Activated naive CD4-positive, alpha-beta T cell treated with Interleukin-2 at 50 U/mL for 16 hours (primary cell): Measurements from ENCODE around the gene GRAPL.
"Not testable (repeated sequence)": the region's sequence is repeated elsewhere in the genome, so short reads cannot be mapped to it uniquely, and the experiment has no call there.

Experiments used
- DNase-seq: peaks from one replicate; pipeline ENCODE4 v3.0.0-alpha.2; 2020

GRAPL gene

DNA sequence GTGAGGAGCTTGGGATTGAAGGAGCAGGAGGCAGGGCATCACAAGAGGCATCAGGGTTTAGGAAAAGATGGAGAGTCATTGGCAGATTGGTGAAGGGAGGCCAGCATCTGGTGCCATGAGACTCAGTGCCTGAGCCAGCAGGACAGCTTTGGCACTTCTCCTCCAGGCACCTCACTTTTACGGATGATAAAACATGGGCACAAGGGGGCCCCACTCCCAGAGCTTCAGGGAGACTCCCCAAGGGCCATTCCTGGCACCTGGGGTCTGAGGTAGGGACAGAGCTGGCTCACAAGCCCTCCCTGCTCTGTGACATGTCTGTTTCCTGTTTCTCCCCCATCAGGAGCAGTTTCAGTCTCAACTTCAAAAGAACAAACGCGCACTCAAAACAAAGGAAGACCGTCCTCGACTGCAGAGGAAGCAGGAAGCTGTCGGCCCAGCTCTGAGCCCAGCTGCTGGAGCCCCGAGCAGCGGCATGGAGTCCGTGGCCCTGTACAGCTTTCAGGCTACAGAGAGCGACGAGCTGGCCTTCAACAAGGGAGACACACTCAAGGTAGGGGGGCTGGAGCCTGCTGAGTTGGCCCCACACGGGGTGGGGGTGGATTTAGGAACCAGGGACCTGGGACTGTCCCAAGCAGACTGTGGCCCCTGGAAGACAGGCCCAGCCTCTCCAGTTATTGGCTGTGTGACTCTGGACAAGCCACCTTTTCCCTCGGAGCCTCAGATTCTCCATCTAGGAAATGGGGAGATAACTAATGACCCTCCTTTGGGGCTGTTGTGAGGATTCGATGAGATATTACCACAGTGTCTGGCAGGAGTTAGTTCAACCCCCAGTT lies at the start of gene GRAPL:
Gene GRAPL, plus strand, starts transcription at position 442 of the 833 bp plus-strand sequence. Its CDS starts 31 bp downstream, at position 473.
- not testable (repeated sequence) for DNase-seq

DNA sequence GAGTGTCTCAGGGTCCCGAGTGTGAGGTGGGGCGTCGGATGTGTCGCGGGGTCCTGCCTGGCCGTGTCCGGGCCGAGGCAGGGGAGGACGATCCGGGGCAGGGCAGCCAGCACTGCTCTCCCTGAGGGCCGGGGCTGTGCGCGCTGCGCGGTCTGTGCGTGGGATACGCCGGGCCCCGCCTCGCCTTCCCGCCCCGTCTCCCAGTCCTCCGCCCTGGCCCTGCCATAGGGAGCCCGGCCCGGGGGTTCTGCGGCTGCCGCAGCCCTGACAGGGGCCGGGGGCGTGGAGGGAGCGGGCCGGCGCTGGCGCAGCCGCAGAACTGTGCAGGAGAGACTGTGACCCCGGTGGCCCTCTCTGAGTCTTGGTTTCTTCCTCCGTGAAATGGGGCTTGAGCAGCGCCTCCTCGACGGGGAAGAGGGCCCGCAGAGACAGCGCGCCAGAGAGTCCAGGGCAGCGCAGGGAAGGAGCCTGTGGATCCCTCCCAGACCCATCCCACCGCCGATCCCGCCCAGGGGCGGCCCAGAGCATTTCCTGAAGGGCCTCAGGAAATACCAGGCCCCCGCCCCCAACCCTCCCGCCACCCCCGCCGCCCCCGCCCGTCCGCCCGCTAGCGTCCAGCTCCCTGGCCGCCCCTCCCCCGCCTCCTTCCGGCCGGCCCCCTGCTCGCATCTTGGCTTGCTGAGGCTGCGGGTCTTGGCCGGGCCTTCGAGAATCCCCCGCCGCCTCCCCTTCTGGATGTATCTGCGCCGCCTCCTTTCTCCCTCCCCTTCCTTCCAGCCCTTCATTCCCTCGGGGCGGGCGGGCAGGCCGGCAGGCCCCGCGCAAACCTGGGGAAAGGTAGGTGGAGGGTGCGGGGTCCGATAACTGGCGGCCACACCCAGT lies 38.3 kb upstream of the GRAPL start:
- not testable (repeated sequence) for DNase-seq

DNA sequence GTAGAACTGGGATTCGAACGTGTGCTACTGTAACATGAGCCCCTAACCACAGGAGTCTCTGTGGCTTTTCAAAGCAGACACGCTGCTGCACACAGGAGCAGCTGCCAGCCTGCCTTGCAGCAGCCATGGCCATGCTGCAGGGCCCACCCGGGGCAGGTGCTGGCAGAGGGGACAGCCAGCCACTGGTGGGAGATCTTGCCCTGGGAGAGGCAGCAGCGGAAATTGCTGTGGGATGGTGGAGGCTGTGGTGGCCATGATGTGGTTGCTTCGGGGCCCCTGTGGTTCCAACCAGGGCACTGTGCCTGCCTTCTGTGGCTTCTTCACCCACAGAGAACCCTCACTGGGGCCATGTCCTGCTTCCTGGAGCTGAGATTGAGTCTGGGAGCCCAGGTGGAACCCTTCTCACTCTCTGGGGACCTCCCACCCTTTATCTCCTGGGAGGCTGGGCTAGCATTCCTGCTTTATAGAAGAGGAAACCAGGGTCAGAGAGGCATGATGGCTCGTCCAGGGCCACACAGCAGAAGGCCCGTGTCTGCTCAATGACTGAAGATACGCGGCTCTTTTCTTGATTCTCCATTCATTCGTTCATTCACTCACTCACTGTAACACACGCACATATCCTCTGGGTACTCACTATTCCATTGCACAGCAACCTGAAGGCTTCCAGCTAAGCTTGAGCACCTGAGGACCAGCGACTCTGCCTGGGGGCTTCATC lies 37.2 kb upstream of the GRAPL start:
- not testable (repeated sequence) for DNase-seq

DNA sequence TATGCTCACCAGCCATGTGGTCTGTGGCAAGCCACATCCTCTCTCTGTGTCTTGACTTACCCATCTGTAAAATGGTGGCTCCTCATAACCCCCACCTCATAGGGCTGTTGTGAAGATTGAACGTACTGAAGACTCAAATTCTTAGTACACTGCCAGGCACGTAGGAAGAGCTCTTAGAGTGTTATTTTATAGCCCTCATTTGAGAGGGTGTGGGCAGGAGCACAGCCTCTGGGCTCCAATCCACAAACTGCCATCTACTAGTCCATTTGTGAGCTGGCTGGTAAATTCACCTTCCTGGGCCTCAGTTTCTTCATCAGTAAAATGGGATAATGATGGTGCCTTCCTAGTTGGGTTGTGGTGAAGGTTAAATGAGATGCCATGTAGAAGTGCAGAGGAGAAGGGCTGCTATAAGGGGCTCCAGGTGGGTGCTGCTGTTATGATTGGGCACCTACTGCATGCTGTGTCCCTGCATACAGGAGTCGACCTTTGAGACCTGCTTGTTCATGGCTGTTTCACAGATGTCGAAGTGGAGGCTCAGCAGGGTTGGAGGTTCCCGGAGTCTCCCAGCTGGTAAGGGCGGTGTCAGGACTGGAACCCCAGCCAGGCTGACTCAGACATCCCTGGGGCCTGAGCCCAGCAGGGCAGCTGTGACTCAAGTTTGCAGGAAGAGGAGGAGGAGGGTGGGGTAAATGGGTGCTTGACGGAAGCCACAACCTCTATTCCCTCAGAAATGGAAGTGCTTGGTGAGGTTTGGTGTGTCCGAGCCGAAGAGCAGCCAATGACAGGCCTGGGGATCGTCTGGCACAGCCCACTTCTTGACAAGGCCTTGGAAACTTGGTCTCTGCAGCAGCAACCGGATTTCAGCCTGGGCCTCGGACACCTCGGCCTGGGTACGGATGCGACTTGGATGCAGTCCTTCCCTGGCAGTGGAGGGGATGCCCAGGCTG lies 34.4 kb upstream of the GRAPL start:
- not testable (repeated sequence) for DNase-seq

DNA sequence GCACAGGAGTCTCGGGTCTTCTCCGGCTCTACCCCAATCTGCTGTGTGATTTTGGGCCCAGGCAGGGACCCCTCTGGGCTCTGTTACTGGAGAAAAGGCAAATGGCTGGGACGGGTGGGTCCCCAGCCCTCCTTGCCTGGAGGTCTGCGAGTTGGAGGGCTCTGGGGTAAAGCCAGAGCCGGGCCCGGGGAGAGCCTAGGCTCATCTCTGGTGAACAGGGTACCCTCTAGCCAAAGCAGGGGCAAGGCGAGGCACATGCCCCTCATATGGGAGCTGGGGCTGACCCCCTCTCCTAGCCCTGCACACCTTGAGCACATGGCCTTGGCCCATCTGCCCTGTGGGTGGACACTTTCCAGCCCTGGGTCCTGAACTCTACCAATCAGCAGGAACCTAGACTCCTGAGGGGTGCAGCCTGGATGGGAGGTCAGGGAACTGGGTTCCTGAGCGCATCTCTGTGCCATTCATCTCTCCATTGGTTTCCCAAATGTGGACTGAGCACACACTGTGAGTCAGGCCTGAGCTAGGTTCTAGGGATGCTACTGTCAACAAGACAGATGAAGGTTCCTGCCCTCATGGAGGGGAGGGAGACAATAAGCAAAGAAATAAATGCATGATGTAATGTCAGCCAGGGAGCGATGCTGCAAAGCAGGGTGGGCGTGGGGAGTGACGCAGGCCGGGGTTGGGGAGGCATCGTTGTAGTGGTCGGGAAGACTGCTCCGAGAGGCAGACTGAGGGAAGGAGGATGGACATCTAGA lies 33.5 kb upstream of the GRAPL start:
- not testable (repeated sequence) for DNase-seq

DNA sequence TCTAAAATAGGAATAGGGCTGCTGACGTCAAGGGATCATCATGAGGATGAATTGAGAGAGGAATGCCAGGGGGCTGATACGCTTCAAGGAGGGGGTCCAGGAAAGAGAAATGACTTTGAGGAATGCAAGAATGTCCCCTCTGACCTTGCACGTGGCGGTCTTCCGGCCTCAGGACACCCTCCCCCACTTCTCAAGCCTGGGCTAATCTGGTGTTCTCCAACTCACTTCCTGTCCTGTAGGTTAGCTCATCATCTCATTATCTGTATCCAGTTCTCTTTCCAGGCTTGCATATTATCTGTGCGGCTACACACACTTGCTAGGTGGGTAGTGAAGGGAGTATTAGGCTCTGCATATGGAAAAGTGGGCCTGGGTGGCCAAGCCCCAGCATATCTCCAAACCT lies 18.9 kb upstream of the GRAPL start:
- DNase-seq, result not testable (repeated sequence)

DNA sequence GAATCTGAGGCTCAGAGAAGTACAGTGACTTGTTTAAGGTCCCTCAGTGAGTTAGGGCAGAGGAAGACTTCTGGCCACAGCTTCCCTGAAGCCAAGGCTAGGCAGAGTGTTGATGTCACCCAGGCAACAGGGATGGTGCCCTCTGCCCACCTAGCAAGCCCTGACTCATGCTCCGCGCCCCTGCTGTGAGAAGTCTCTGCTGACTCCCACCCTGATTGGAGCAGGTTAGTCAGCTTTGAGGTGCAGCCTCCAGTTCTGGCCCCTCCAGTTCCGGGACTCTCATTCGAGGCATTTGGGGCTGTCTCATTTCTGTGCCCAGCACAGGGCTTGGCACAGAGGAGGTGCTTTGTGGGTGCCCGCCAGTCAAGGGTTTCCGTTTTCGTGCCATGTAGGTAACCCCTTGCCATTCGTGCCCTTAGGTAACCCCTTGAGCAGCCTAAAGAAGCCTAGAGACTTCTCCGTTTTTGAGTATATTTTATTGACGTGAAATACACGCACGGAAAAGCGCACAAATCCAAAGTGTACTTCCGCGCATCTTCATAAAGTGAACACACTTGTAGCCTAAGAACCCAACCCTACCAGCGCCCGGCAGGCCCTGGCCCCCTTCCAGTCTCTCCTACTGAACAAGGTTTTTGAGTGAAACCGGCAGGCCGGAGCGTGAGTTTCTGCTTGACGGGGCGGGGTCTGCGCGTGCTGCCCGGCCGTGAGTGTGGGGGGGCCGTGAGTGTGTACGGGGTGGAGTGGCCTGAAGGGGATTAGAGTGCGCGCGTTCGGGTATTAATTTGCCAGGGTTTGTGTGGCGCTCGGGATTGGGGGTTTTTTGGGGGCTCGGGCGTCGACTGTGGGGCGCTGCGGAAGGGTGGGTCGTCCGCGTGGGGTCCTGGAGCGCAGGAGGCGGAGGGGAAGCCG lies 16.9 kb upstream of the GRAPL start:
- not testable (repeated sequence) for DNase-seq

DNA sequence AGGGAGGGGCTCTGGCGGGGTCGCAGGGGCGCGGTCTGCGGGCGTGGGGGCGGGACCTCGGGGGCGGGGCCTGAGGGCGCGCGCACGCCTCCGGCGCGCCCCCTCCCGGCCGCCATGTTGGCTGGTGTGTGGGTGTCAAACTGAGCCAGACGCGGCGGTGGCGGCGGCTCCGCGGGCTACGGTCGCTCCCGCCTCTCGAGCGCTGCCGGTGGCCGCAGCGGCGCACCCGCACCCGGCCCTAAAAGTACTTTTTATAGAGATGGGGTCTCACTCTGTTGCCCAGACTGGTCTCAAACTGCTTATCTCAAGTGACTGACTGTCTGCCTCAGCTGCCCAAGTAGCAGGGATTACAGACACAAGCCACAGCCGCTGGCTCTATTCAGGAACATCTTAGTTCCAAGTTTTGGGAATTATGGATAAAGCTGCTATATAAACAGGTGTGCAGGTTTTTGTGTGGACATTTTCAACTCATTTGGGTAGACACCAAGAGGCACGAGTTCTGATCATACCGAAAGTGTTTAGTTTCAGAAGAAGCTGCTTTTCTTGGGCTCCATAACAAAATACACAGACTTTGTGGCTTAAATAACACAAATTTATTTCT lies 16.2 kb upstream of the GRAPL start:
- DNase-seq, result peak; percentile 65

DNA sequence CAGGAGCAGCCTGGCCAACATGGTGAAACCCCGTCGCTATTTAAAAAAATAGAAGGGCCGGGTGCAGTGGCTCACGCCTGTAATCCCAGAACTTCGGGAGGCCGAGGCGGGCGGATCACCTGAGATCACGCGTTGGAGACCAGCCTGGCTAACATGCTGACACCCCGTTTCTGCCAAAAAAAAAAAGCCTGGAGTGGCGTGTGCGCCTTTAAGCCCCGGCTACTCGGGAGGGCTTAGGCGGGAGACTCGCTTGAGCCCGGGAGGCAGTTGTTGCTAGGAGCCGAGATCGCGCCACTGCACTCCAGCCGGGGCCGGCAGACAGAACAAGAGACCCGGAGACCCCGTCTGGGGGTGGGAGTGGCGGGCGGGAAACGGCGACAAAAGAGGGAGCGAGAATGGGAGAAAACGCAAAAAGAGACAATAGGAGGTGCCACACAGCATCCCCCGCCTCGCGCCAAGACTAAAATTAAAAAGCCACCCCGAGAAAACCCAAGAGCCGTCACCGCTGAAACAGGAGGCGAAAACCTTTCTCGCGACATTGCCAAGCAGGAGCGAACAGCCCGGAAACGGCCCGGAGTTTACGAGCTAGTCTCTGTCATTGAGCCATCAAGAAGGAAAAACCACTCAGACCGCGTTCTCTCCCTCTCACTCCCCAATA lies 15.5 kb upstream of the GRAPL start:
- peak; percentile 72 for DNase-seq

DNA sequence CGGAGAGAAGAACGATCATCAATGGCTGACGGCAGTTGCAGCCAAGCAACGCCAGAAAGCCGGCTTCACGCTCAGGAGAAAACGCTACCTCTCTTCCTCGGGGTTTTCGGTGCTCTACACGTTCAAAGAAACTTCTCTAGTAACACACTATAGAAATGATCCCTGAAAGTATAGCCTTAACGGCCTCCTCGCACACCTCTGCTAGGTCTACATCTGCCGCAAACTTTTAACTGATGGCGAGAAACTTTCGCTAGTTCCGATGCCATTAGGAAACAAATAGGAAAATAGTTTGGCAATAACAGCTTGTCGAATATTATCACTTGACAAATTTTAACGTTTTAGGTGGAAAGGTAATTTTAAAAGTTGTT lies 14.9 kb upstream of the GRAPL start:
- DNase-seq, result peak; percentile 1

DNA sequence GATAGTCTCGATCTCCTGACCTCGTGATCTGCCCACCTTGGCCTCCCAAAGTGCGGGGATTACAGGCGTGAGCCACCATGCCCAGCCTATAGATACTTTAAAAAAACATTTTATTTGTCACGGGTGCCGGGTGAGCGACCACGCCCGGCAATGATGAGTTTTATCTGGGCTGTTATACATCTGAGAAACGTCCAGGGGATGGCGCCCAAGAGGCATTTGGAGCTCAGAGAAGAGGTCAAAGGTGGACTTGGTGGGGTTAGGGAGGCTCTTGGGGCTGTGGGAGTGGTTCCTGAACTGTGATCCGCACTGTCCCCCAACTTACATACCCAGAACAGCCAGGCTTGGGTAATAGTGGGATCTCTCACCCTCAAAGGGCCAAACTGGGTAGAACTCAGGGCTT lies 8.7 kb upstream of the GRAPL start:
- not testable (repeated sequence) for DNase-seq

DNA sequence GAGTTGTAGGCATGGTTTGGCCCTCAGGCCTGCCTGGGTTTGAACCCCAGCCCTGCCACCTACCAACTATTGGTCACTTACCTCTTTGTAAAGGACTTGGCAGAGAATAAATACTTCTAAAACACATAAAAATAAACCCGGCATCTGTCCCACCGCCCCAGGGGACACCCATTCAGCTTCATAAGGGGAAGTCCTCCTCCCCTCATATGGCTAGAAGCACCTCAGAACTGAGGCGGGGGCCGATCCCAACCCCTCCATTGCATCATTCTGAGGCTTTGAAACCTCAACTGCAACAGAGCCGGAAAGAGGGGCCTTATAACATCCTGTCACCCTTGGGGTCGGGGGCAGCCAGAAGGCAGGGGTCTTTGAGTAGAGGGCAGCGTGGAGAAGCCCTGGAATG lies 2.1 kb upstream of the GRAPL start:
- not testable (repeated sequence) for DNase-seq

DNA sequence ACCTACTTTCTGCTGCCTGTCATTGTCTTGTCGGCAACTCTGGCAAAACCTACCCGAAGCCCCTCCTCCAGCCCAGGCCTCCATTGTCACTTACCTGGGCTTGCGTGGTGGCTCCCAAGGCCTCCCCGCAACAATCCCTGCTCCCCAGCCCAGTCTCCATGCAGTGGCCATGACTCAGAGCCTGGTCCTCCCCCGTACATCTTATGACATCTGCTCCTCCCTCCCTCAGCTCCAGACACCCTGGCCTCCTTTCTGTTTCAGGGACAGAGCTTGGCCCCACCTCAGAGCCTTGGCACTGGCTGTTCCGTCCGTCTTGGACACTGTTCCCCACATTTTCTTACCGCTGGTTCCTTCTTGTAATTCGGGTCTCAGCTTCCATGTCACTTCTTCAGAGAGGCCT lies 2.1 kb downstream of the GRAPL start:
- DNase-seq, result not testable (repeated sequence)

DNA sequence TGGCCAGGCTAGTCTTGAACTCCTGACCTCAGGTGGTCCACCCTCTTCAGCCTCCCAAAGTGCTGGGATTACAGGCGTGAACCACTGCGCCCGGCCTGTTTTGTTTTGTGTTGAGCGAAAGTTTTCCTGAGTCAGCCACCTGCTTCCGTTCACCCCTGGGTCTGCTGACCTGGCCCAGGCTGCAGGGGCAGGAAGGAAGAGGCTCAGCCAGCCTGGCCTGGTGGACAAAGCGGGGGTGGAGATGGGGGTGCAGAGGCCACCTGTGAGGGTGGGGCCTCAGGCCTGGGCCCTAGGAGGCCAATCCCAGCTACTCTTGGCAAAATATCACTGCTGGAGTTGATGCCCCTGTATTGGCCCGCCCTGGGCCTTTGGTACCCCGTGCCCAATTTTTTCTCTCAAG lies 3.7 kb downstream of the GRAPL start:
- not testable (repeated sequence) for DNase-seq

DNA sequence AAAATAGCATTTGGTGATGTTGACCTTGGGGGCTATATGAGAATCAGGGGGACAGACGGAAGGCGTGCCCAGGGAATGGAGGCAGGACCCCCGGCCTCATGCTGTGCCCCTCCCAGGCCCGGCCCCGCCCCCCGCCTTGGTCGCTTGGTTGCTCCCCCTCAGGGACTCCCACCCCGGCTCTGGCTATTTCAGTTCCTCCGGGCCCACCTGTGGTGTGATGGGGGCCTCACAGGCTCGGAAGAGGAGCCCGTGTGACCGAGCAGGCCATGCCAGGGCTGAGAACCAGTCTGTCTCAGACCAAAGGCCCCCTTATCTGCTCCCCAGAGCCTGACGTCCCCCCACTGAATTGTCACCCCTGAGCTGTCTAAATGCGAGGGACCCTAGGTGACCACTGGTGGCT lies 4.4 kb downstream of the GRAPL start:
- not testable (repeated sequence) for DNase-seq

DNA sequence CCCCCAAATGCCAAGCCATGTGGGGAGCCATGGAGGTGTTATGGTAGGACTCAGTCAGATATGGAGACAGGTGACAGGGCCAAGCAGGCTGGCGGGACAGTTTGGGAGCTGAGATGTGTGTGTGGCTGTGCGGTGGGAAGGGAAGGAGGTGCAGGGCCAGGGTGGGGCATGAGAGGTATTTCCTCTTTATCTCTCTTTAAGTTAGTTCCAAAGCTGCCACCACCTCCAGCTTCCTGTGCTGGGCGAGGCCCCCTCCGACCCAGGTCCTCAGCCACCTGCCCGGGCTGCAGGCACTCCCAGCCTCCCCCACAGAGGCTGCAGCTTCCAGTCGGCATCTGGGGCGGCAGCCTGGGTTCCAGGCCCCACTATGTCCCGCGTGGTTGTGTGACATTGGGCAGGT lies 6.4 kb downstream of the GRAPL start:
- DNase-seq, result not testable (repeated sequence)

DNA sequence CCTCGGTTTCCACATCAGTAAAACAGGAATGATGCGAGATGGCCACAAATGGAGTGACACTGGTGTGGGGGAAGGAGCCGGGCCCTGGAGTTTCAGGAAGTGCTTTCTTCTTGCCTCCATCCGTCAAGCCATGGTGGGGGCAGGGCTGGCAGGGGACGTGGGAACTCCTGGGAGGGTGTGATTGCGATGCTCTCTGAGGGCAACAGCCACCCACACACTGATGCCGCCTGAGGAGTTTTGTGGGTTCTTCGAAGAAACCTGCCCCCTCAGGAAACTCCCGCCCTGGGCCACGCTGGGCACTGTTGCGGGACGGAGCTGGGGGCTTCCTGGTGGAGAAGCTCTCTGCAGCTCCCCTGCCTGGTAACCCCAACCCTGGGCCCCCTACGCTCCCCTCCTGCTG lies 8.0 kb downstream of the GRAPL start:
- not testable (repeated sequence) for DNase-seq

DNA sequence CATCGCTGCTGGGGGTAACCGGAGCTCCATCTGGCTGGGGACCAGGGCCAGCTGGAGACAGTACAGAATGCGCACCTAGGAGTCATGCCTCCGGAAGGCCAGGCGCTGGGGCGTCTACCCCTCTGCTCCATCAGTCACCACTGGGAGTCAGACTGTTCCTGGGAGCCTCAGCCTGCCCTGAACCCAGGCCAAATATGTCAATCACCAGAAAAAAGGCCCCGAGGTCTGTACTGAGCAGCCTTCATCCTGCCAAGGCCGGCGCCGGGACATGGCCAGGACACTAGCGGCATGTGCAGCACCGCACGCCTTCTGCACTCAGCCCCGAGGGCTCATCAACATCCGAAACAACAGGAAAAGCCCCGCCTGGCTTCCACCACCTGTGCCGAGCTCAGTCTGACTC lies 8.7 kb downstream of the GRAPL start:
- DNase-seq, result not testable (repeated sequence)

DNA sequence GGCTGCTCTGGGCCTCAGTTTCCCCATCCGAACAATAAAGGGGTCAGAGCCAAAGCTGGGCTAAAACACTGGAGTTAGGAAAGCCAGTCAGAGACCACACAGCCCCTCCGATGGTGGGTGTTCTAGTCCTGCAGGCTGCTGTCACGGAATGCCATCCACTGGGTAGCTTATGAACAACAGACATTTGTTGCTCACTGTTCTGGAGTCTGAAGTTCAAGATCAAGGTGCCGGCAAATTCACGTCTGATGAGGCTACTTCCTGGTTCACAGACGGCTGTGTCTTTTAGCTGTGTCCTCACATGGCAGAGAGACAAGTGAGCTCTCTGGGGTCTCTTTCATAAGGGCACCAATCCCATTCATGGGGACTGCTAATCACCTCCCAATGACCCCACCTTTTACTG lies 9.2 kb downstream of the GRAPL start:
- not testable (repeated sequence) for DNase-seq
